GM18858 (cell line): ENCODE results near the gene FHL1.
"Not testable (repeated sequence)": the region's sequence is repeated elsewhere in the genome, so short reads cannot be mapped to it uniquely, and the experiment has no call there.

Source experiments
- ATAC-seq: cut with Tn5 transposase; IDR thresholded peaks from one replicate; pipeline ENCODE4 v1.9.1; 2021; ENCODE audit not compliant: unreplicated experiment

Gene FHL1

GRCh38 chrX:136147315-136147901 lies at the start of gene FHL1:
FHL1 (plus strand) TSS chrX:136147533.
- ATAC-seq, result no peak

DNA sequence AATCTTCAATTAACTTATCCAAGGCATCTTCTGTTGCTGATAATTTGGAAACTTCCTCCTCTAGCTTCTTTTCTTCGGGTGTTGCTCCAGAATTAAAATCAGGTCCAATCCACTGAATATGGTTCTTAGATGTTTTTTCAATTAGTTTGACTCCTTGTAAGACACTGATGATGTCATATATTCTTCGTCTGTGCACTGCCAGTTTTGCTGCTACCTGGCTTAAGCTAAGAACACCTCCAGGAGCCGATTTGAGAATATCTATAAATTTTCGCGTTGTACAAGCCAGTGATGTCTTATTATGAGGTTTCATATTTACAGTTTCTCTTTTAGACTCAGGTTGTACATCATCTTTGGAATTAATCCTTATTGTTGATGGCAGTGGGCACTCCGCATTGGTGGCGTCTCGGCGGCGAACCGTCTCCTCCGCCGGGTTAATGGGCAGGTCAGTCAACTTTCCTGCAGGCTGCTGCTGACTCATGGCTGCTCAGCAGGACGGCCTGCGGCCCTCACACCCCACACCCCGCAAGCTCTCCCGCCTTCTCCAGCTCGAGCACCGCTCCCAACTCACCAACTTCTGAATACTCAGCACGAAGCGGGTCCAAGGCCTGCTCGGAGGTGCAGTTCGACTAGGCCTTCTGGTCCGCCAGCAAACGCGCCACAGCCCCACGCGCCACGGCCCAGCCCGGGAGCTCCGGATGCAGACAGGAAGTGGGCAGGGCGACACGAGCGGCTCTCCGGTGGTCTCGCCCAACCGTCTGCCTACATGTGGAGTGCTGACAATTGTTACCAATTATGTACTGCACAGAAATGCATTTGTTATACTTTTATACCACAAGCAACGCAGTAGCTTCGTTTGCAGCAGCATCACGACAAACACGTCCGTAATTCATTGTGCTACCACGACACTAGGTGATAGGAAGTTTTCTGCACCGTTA lies 49.2 kb upstream of the FHL1 start:
- ATAC-seq, result no peak

- no peak for ATAC-seq
Measured at GRCh38 chrX:136104936-136105335, 42.4 kb upstream of the FHL1 start.

GRCh38 chrX:136106920-136107528 lies 40.3 kb upstream of the FHL1 start:
- no peak for ATAC-seq

DNA sequence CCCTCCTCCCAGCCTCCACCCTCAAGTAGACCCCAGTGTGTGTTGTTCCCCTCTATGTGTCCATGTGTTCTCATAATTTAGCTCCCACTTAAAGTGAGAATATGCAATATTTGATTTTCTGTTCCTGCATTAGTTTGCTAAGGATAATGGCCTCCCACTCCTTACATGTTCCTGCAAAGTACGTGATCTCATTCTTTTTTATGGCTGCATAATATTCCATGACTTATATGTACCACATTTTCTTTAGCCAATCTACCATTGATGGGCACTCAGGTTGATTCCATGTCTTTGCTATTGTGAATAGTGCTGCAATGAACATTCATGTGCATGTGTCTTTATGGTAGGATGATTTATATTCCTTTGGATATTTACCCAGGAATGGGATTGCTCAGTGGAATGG lies 38.4 kb upstream of the FHL1 start:
- not testable (repeated sequence) for ATAC-seq

- no peak for ATAC-seq
Measured at GRCh38 chrX:136112286-136112685, 35.0 kb upstream of the FHL1 start.

DNA sequence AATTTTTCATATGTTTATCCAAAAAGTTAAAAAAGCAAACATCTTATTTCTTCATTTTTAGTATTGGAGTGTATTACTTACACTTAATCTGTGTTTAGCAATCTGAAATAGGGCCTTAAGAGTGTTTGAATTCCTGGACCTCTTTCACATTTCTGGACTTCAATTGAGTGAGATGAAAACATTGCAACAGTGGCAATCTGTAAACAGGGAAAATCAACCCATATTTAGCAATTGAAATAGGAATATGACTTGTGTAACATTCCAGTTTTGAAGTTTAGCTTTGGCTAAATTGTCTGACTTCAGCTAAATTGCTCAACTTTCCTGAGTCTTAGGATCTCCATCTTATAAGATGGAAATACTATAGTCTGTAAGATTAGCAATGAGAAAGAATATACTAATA lies 34.6 kb upstream of the FHL1 start:
- no peak for ATAC-seq

DNA sequence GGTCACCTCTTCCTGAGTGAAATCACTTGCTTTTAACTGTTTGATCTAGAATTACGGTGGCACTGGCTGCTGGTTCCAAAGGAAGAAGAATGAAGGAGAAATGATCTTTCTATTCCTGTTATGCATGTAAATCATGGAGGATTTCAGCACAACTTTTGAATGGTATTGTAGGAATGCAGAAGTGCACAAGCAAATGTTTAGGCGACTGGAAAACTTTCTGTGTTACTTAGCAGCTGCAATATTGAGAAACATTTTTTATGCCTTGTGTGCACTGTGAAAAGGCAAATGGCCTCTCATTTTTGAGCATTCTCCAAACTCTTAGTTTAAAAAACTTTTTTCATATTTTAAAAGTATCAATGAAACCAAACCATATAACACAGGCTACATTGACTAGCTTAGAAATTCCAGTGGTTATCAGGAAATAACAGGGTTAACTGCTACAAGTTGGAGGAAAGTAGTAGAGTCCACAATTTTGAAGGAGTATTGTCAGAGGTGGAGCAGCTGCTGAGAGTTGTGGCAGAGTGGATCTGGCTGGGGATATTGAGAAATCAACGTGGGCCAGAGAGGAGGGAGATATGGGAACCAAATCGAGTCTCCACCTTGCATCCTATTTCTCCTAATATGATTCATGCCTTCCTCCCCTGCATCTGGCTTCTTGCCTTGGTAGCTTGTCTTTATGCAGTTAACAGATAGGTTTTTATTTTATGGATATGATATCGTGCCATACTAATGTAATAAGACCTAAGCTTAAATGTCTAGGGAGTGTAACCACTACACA lies 32.0 kb upstream of the FHL1 start:
- no peak for ATAC-seq

DNA sequence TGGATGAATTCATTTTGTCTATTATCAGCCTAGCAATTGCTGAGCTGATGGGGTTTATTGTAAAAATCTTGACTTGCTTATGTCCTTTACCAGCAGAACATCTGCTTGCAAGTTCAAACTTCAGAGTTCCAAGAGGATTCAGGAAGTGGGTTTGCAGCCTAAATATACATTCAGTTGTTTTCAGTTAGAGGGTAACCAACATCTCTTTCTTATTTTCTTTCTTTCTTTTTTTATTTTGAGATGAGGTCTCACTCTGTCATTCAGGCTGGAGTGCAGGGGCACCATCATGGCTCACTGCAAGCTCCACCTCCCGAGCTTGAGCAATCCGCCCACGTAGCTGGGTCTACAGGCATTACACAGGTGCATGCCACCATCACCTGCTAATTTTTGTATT lies 31.4 kb upstream of the FHL1 start:
- no peak for ATAC-seq

DNA sequence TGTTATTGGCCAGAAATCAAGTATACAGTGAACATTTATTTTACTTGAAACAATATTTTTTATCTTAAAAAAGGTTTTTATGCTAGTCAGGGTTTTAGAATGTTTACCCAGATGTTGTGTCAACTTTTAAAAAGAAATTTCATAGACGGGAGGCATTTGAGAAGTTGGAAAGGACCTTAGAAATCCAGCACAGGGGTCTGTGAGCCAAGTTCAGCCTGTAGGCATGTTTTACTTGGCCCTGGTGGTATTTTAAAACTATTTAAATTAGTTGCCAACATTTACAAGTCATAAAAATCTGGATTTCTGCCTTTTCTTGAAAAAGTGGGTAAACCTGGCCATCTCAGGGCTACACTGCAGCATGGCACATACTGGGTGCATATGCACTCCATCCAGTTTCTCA lies 25.5 kb upstream of the FHL1 start:
- ATAC-seq, result no peak

GRCh38 chrX:136122207-136122606 lies 25.1 kb upstream of the FHL1 start:
- ATAC-seq, result no peak

- ATAC-seq, result no peak
Measured at GRCh38 chrX:136125106-136125505, 22.2 kb upstream of the FHL1 start.

- ATAC-seq, result no peak
Measured at GRCh38 chrX:136126371-136126770, 21.0 kb upstream of the FHL1 start.

GRCh38 chrX:136126872-136127406 lies 20.4 kb upstream of the FHL1 start:
- ATAC-seq, result no peak

DNA sequence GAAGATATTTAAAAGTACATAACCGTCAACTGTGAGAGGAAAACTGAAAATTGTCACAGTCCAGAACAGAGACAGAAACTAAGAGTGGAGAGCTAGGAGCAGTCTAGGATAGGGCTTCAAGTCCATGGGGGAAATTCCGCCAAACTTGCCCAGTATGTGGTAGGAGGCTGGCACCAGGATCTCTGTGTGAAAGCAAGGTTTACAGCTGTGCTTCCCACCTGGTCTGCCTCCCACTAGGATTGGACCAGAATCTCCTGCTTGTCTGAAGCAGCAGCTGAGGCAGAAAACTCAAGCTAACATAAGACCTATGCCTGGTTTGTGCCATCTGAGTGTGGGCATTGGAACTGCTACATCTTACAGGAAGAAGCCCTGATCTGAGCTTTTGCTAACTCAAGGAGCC lies 18.6 kb upstream of the FHL1 start:
- no peak for ATAC-seq

- ATAC-seq, result no peak
Measured at GRCh38 chrX:136130931-136131833, 16.2 kb upstream of the FHL1 start.

- no peak for ATAC-seq
Measured at GRCh38 chrX:136138939-136139338, 8.4 kb upstream of the FHL1 start.

- no peak for ATAC-seq
Measured at GRCh38 chrX:136141569-136141968, 5.8 kb upstream of the FHL1 start.

- ATAC-seq, result no peak
Measured at GRCh38 chrX:136142592-136142991, 4.7 kb upstream of the FHL1 start.

GRCh38 chrX:136143711-136144110 lies 3.6 kb upstream of the FHL1 start:
- ATAC-seq, result no peak
